GM15510 (cell line): ENCODE results near the gene PAFAH2.

Experiments used
- POLR2A ChIP-seq: IDR thresholded peaks from 3 replicates; pipeline ENCODE4 v1.6.1; 2011; ENCODE audit warnings: borderline replicate concordance; ENCODE audit not compliant: insufficient read length; ENCODE audit errors: extremely low read depth

The PAFAH2 gene

GRCh38 chr1:25948641-25949040, 49.2 kb downstream of the PAFAH2 start:
- TF ChIP-seq POLR2A: no peak

- TF ChIP-seq POLR2A: no peak
Measured at GRCh38 chr1:25947027-25947426, 50.8 kb downstream of the PAFAH2 start.

- TF ChIP-seq POLR2A: no peak
Measured at GRCh38 chr1:25945761-25946160, 52.1 kb downstream of the PAFAH2 start.

GRCh38 chr1:25944986-25945385, 52.9 kb downstream of the PAFAH2 start:
- TF ChIP-seq POLR2A: no peak

GRCh38 chr1:25936947-25937346, 60.9 kb downstream of the PAFAH2 start:
- TF ChIP-seq POLR2A: no peak

GRCh38 chr1:25933479-25934365, 64.1 kb downstream of the PAFAH2 start:
- no peak for TF ChIP-seq POLR2A

GRCh38 chr1:25932321-25932720, 65.5 kb downstream of the PAFAH2 start:
- no peak for TF ChIP-seq POLR2A

- no peak for TF ChIP-seq POLR2A
Measured at GRCh38 chr1:25929016-25929415, 68.8 kb downstream of the PAFAH2 start.

GRCh38 chr1:25927521-25928265, 70.2 kb downstream of the PAFAH2 start:
- no peak for TF ChIP-seq POLR2A

- TF ChIP-seq POLR2A: no peak
Measured at GRCh38 chr1:25926731-25927496, 70.9 kb downstream of the PAFAH2 start.

GRCh38 chr1:25924454-25924853, 73.4 kb downstream of the PAFAH2 start:
- no peak for TF ChIP-seq POLR2A

GRCh38 chr1:25922971-25923552, 74.8 kb downstream of the PAFAH2 start:
- TF ChIP-seq POLR2A: no peak

GRCh38 chr1:25922056-25922970, 75.5 kb downstream of the PAFAH2 start:
- no peak for TF ChIP-seq POLR2A

GRCh38 chr1:25918615-25919014, 79.2 kb downstream of the PAFAH2 start:
- TF ChIP-seq POLR2A: no peak
